ENCODE data around the gene KIZ.

GRCh38 chr20:21278829-21279228 is 152.9 kb downstream of the KIZ start:
- TF ChIP-seq CTCF (IDR thresholded peaks at IDR 0.05) (no peak), POLR2A (IDR thresholded peaks at IDR 0.05) (no peak), POLR2AphosphoS5 (IDR thresholded peaks at IDR 0.05; ENCODE audit: insufficient read depth in 1 of 2, low read depth in 1 of 2) (no peak)
